ENCODE results near the gene KRTAP6-3.

Gene KRTAP6-3

DNA sequence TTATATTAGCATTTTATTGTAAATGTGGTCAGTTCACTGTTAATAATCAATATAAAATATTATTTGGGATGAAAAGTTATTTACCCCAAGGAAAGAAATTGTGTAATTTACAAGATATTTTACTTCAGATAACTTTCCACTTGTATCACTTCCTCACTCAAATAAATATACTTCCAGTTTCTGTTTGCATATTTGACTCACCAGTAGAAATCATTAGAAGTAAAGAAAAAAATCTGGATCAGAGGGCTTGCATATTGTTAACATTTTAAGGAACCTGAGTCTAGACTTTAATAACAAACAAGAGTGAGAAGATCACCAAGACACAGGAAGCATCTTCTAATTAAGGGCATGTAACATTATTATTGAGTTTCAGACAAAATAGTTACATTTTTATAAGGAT is 27.8 kb downstream of the KRTAP6-3 start:
- Histone ChIP-seq H3K4me3 (ENCODE audit: low read length, poor library complexity, severe bottlenecking) (no peak overlapping the region), H3F3A (ENCODE audit: low read depth) (no peaks in the 10 kb centered on the region), H3K27me3 (ENCODE audit: insufficient read depth, low read length, poor library complexity, severe bottlenecking) (no peaks in the 10 kb centered on the region), H3K4me1 (ENCODE audit: insufficient read depth, low read length, poor library complexity, severe bottlenecking) (no peaks in the 10 kb centered on the region), H3K4me2 (ENCODE audit: low read depth, low read length, poor library complexity, severe bottlenecking) (no peak overlapping the region), H3K9ac (ENCODE audit: low read depth, low read length, poor library complexity, severe bottlenecking) (no peak overlapping the region), H3K9me2 (replicated peaks; ENCODE audit: low read depth, low read length) (no peaks in the 10 kb centered on the region), H4K20me1 (ENCODE audit: insufficient read depth, low read length, poor library complexity, severe bottlenecking) (no peaks in the 10 kb centered on the region), H2AFZ (ENCODE audit: low read length) (no peak overlapping the region), H3K36me3 (ENCODE audit: insufficient read depth, low read length) (no peaks in the 10 kb centered on the region), H3K9me3 (ENCODE audit: insufficient read depth, low read depth, low read length) (peaks cover 4% of the 10 kb centered on the region; the same call in 1 of the 2 replicates), H3K79me2 (ENCODE audit: insufficient read depth, low read length) (no peaks in the 10 kb centered on the region)
- TF ChIP-seq, protein P1, sequence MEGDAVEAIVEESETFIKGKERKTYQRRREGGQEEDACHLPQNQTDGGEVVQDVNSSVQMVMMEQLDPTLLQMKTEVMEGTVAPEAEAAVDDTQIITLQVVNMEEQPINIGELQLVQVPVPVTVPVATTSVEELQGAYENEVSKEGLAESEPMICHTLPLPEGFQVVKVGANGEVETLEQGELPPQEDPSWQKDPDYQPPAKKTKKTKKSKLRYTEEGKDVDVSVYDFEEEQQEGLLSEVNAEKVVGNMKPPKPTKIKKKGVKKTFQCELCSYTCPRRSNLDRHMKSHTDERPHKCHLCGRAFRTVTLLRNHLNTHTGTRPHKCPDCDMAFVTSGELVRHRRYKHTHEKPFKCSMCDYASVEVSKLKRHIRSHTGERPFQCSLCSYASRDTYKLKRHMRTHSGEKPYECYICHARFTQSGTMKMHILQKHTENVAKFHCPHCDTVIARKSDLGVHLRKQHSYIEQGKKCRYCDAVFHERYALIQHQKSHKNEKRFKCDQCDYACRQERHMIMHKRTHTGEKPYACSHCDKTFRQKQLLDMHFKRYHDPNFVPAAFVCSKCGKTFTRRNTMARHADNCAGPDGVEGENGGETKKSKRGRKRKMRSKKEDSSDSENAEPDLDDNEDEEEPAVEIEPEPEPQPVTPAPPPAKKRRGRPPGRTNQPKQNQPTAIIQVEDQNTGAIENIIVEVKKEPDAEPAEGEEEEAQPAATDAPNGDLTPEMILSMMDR (conservative IDR thresholded peaks at IDR 0.05; ENCODE audit: low read length), result no peak
- TF ChIP-seq EZH2phosphoT487 (IDR thresholded peaks at IDR 0.05; ENCODE audit: borderline replicate concordance), result no peak

DNA sequence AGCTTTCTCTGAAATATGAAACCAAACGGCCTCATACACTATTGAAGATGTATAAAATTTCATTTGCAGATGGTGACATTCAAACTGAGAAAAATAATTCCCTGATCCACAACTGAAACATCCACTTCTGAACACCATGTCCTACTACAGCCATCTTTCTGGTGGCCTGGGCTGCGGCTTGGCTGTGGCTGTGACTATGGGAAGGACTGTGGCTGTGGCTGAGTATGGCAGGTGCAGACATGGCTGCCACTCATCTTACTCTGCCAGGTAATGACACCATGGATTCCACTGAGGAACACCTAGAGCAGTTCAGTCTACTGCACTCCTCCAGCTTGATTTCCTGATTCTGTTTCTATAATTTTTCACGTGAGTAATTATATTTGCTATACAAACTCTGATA is 28.3 kb downstream of the KRTAP6-3 start, which contains the start of gene KRTAP20-4:
KRTAP20-4 (plus strand) TSS at position 106 of the 400 bp plus-strand sequence.
- Histone ChIP-seq H3K9me3 (ENCODE audit: insufficient read depth, low read depth, low read length) (peaks cover 6% of the 10 kb centered on the region; the same call in 1 of the 2 replicates), H4K20me1 (ENCODE audit: insufficient read depth, low read length, poor library complexity, severe bottlenecking) (no peaks in the 10 kb centered on the region), H3K27me3 (ENCODE audit: insufficient read depth, low read length, poor library complexity, severe bottlenecking) (no peaks in the 10 kb centered on the region), H3K4me3 (ENCODE audit: low read length, poor library complexity, severe bottlenecking) (no peak within 1 kb of the TSS), H3K9me2 (replicated peaks; ENCODE audit: low read depth, low read length) (no peaks in the 10 kb centered on the region), H3K9ac (ENCODE audit: low read depth, low read length, poor library complexity, severe bottlenecking) (no peak within 1 kb of the TSS), H3K4me2 (ENCODE audit: low read depth, low read length, poor library complexity, severe bottlenecking) (no peak within 1 kb of the TSS), H3K79me2 (ENCODE audit: insufficient read depth, low read length) (no peaks in the 10 kb centered on the region), H3F3A (ENCODE audit: low read depth) (no peaks in the 10 kb centered on the region), H3K4me1 (ENCODE audit: insufficient read depth, low read length, poor library complexity, severe bottlenecking) (no peaks in the 10 kb centered on the region), H3K36me3 (ENCODE audit: insufficient read depth, low read length) (no peaks in the 10 kb centered on the region), H2AFZ (ENCODE audit: low read length) (no peak within 1 kb of the TSS)
- TF ChIP-seq EZH2phosphoT487 (IDR thresholded peaks at IDR 0.05; ENCODE audit: borderline replicate concordance), result no peak
- TF ChIP-seq, protein P1 (conservative IDR thresholded peaks at IDR 0.05; ENCODE audit: low read length), result no peak

- no peaks in the 10 kb centered on the region for H3K4me1 ChIP-seq (ENCODE audit: insufficient read depth, low read length, poor library complexity, severe bottlenecking)
- no peaks in the 10 kb centered on the region for H3K9me2 ChIP-seq (replicated peaks; ENCODE audit: low read depth, low read length)
- H3K9ac ChIP-seq (ENCODE audit: low read depth, low read length, poor library complexity, severe bottlenecking), result no peak overlapping the region
- no peak overlapping the region for H3K4me3 ChIP-seq (ENCODE audit: low read length, poor library complexity, severe bottlenecking)
- H4K20me1 ChIP-seq (ENCODE audit: insufficient read depth, low read length, poor library complexity, severe bottlenecking), result no peaks in the 10 kb centered on the region
- no peaks in the 10 kb centered on the region for H3K79me2 ChIP-seq (ENCODE audit: insufficient read depth, low read length)
- H3F3A ChIP-seq (ENCODE audit: low read depth), result no peaks in the 10 kb centered on the region
- no peak overlapping the region for H2AFZ ChIP-seq (ENCODE audit: low read length)
- H3K36me3 ChIP-seq (ENCODE audit: insufficient read depth, low read length), result no peaks in the 10 kb centered on the region
- TF ChIP-seq EZH2phosphoT487 (IDR thresholded peaks at IDR 0.05; ENCODE audit: borderline replicate concordance), result no peak
- TF ChIP-seq, protein P1 (conservative IDR thresholded peaks at IDR 0.05; ENCODE audit: low read length), result no peak
- no peak overlapping the region for H3K4me2 ChIP-seq (ENCODE audit: low read depth, low read length, poor library complexity, severe bottlenecking)
- H3K27me3 ChIP-seq (ENCODE audit: insufficient read depth, low read length, poor library complexity, severe bottlenecking), result no peaks in the 10 kb centered on the region
- peaks cover 8% of the 10 kb centered on the region; the same call in 1 of the 2 replicates for H3K9me3 ChIP-seq (ENCODE audit: insufficient read depth, low read depth, low read length)
These were observed 31.1 kb downstream of the KRTAP6-3 start for GRCh38 chr21:30623362-30623761.

Measured in Loucy (cell line).